Sigmoid colon (tissue), 4 donors: ENCODE data around the gene PURA.

Experiments
- EP300 ChIP-seq, 4 donors: sonication (generic); formaldehyde crosslinking; IDR thresholded peaks; one replicate each; pipeline ENCODE4 v1.6.1; 2017; ENCODE audit warnings: antibody characterized with exemption in 4 of 4
- POLR2A ChIP-seq, 2 donors: fragments of 450-650 bp; IDR thresholded peaks; one replicate each; pipeline ENCODE4 v1.6.1; 2016; ENCODE audit warnings: antibody characterized with exemption in 2 of 2, mild to moderate bottlenecking in 2 of 2, moderate library complexity in 2 of 2
- POLR2AphosphoS5 ChIP-seq, 4 donors: sonication (generic); formaldehyde crosslinking; IDR thresholded peaks; one replicate each; pipeline ENCODE4 v1.6.1; 2017; ENCODE audit warnings: antibody characterized with exemption in 4 of 4
- TF ChIP-seq, protein P1 (sequence below), 4 experiments: fragments of 450-650 bp in 3 of 4; fragments of 200-600 bp in 1 of 4; IDR thresholded peaks; one replicate each; pipeline ENCODE4 v1.5.1; 2016 to 2019; ENCODE audit warnings: antibody characterized with exemption in 4 of 4, mild to moderate bottlenecking in 3 of 4, moderate library complexity in 2 of 4

- TF ChIP-seq POLR2A (IDR thresholded peaks at IDR 0.05) (no peak), POLR2AphosphoS5 (IDR thresholded peaks at IDR 0.05) (no peak), EP300 (IDR thresholded peaks at IDR 0.05) (no peak)
- TF ChIP-seq, protein P1, sequence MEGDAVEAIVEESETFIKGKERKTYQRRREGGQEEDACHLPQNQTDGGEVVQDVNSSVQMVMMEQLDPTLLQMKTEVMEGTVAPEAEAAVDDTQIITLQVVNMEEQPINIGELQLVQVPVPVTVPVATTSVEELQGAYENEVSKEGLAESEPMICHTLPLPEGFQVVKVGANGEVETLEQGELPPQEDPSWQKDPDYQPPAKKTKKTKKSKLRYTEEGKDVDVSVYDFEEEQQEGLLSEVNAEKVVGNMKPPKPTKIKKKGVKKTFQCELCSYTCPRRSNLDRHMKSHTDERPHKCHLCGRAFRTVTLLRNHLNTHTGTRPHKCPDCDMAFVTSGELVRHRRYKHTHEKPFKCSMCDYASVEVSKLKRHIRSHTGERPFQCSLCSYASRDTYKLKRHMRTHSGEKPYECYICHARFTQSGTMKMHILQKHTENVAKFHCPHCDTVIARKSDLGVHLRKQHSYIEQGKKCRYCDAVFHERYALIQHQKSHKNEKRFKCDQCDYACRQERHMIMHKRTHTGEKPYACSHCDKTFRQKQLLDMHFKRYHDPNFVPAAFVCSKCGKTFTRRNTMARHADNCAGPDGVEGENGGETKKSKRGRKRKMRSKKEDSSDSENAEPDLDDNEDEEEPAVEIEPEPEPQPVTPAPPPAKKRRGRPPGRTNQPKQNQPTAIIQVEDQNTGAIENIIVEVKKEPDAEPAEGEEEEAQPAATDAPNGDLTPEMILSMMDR (IDR thresholded peaks at IDR 0.05) = no peak
Observed at GRCh38 chr5:140118302-140118936, 4.5 kb downstream of the PURA start.
